H1 (cell line): ENCODE data around the gene SMIM23. TPM values are rescaled to one million over a fixed set of nuclear protein-coding genes. Genes with fewer than 3 reads are reported as not detected.

Source experiments
- CTCF ChIA-PET: fragments of 300-600 bp; sonication (Branson Sonifier 250); formaldehyde crosslinking; loops from one replicate; lab custom pipeline; 2021; ENCODE audit not compliant: partially characterized antibody; lab: Charles Lee
- POLR2A ChIA-PET: fragments of 300-600 bp; sonication (Branson Sonifier 250); formaldehyde crosslinking; loops from one replicate; lab custom pipeline; 2021; ENCODE audit warnings: inconsistent platforms; ENCODE audit not compliant: partially characterized antibody; lab: Charles Lee
- DNase-seq, 2 experiments: peaks; one replicate each; pipeline versions ENCODE4 v3.0.0 to v3.0.0-alpha.2; 2010 to 2022; ENCODE audit warnings: low spot score in 2 of 2, low read depth in 1 of 2, mixed read lengths in 1 of 2
- FAIRE-seq: peaks from 2 replicates; lab custom pipeline; 2011; peaks lifted over from hg19 to GRCh38; lab: Jason Lieb, UNC
- H2AFZ ChIP-seq: 2 replicates; pipeline ENCODE4 v1.8.1; 2012; ENCODE audit warnings: low read length, inconsistent platforms
- H2AK5ac ChIP-seq: 2 replicates; pipeline ENCODE4 v1.6.1; 2013; ENCODE audit warnings: low read depth, low read length
- H2BK120ac ChIP-seq: replicated peaks from 2 replicates; pipeline ENCODE3; 2013; ENCODE audit warnings: low read depth, low read length, inconsistent platforms
- H2BK12ac ChIP-seq: 2 replicates; pipeline ENCODE4 v1.6.1; 2013; ENCODE audit warnings: low read depth, low read length
- H2BK15ac ChIP-seq: 2 replicates; pipeline ENCODE4 v1.6.1; 2013; ENCODE audit warnings: low read length
- H2BK20ac ChIP-seq: 2 replicates; pipeline ENCODE4 v1.6.1; 2013; ENCODE audit warnings: low read length
- H2BK5ac ChIP-seq: 2 replicates; pipeline ENCODE4 v1.6.1; 2013; ENCODE audit warnings: low read depth, low read length
- H3K14ac ChIP-seq: 2 replicates; pipeline ENCODE4 v1.6.1; 2013; ENCODE audit warnings: inconsistent platforms; ENCODE audit not compliant: insufficient read length
- H3K18ac ChIP-seq: 2 replicates; pipeline ENCODE4 v1.6.1; 2013; ENCODE audit warnings: low read length; ENCODE audit errors: extremely low read depth
- H3K23ac ChIP-seq: 2 replicates; pipeline ENCODE4 v1.6.1; 2013; ENCODE audit warnings: inconsistent platforms; ENCODE audit not compliant: insufficient read length
- H3K23me2 ChIP-seq: 2 replicates; pipeline ENCODE4 v1.6.1; 2013; ENCODE audit warnings: low read depth, low read length
- H3K27ac ChIP-seq: 2 replicates; pipeline ENCODE4 v1.6.1; 2011; ENCODE audit warnings: low read depth, low read length, inconsistent platforms
- H3K27me3 ChIP-seq, 4 experiments: replicated peaks in 1 of 4; 1 replicate in 1 of 4; 2 replicates in 3 of 4; pipeline versions ENCODE4 v1.6.1 to v1.8.1; 2011 to 2013; ENCODE audit warnings: low read length in 3 of 4, mild to moderate bottlenecking in 3 of 4, inconsistent platforms in 2 of 4, mixed read lengths in 2 of 4, moderate library complexity in 1 of 4; ENCODE audit not compliant: control insufficient read depth in 3 of 4, insufficient read depth in 3 of 4; ENCODE audit errors: extremely low read depth in 1 of 4
- H3K36me3 ChIP-seq, 4 experiments: 2 replicates each; pipeline versions ENCODE4 v1.6.1 to v1.8.1; 2011 to 2013; ENCODE audit warnings: mild to moderate bottlenecking in 4 of 4, low read length in 3 of 4, moderate library complexity in 2 of 4, control low read depth in 1 of 4, inconsistent platforms in 1 of 4; ENCODE audit not compliant: insufficient read depth in 4 of 4, control insufficient read depth in 2 of 4
- H3K4ac ChIP-seq: replicated peaks from 2 replicates; pipeline ENCODE3; 2013; ENCODE audit warnings: low read length, low read depth, mixed read lengths, inconsistent platforms; ENCODE audit not compliant: insufficient read length
- H3K4me1 ChIP-seq, 4 experiments: replicated peaks in 1 of 4; 1 replicate in 1 of 4; 2 replicates in 3 of 4; pipeline versions ENCODE4 v1.6.1 to v1.8.1; 2011 to 2013; ENCODE audit warnings: low read length in 3 of 4, inconsistent platforms in 2 of 4, mixed read lengths in 1 of 4; ENCODE audit not compliant: insufficient read depth in 4 of 4, control insufficient read depth in 3 of 4
- H3K4me2 ChIP-seq, 2 experiments: 2 replicates each; pipeline versions ENCODE4 v1.6.1 to v1.8.1; 2011 to 2013; ENCODE audit warnings: low read depth in 2 of 2, low read length in 2 of 2, control low read depth in 1 of 2, inconsistent platforms in 1 of 2, mild to moderate bottlenecking in 1 of 2; ENCODE audit not compliant: insufficient read depth in 1 of 2
- H3K4me3 ChIP-seq, 4 experiments: fragments of 200-600, 300-600 bp in 1 of 4; sonication (generic), shearing (Covaris generic), sonication (Bioruptor Twin) in 1 of 4; 2 replicates each; pipeline versions ENCODE4 v1.5.1 to v1.8.1; 2011 to 2016; ENCODE audit warnings: low read length in 4 of 4, low read depth in 3 of 4, control low read depth in 2 of 4, inconsistent platforms in 2 of 4, mild to moderate bottlenecking in 2 of 4, mixed read lengths in 1 of 4, moderate library complexity in 1 of 4; ENCODE audit not compliant: insufficient read depth in 2 of 4; ENCODE audit errors: extremely low read depth in 1 of 4
- H3K56ac ChIP-seq: replicated peaks from 2 replicates; pipeline ENCODE3; 2013; ENCODE audit warnings: low read depth, mild to moderate bottlenecking, mixed read lengths, low read length, inconsistent platforms; ENCODE audit not compliant: insufficient read length
- H3K79me1 ChIP-seq: 2 replicates; pipeline ENCODE4 v1.6.1; 2013; ENCODE audit warnings: low read depth, low read length, control low read depth
- H3K79me2 ChIP-seq, 2 experiments: 2 replicates each; pipeline versions ENCODE4 v1.6.1 to v1.8.1; 2012 to 2013; ENCODE audit warnings: low read length in 2 of 2, mild to moderate bottlenecking in 2 of 2, inconsistent platforms in 1 of 2; ENCODE audit not compliant: insufficient read depth in 2 of 2, control insufficient read depth in 1 of 2
- H3K9ac ChIP-seq, 4 experiments: replicated peaks in 1 of 4; 1 replicate in 1 of 4; 2 replicates in 3 of 4; pipeline versions ENCODE4 v1.6.1 to v1.8.1; 2011 to 2013; ENCODE audit warnings: low read depth in 3 of 4, low read length in 3 of 4, control low read depth in 2 of 4, mild to moderate bottlenecking in 2 of 4, moderate library complexity in 2 of 4, inconsistent platforms in 1 of 4; ENCODE audit errors: extremely low read depth in 1 of 4
- H3K9me3 ChIP-seq, 2 experiments: 2 replicates each; pipeline versions ENCODE4 v1.6.1 to v1.8.1; 2012 to 2013; ENCODE audit warnings: mild to moderate bottlenecking in 2 of 2, moderate library complexity in 2 of 2, control low read depth in 1 of 2, inconsistent platforms in 1 of 2, low read depth in 1 of 2, low read length in 1 of 2, mixed read lengths in 1 of 2; ENCODE audit not compliant: insufficient read depth in 2 of 2
- H4K20me1 ChIP-seq, 2 experiments: replicated peaks in 1 of 2; 2 replicates each; pipeline versions ENCODE3 to v1.8.1; 2011 to 2013; ENCODE audit warnings: inconsistent platforms in 2 of 2, low read length in 2 of 2, mild to moderate bottlenecking in 1 of 2; ENCODE audit not compliant: insufficient read depth in 2 of 2, control insufficient read depth in 1 of 2
- H4K5ac ChIP-seq: 2 replicates; pipeline ENCODE4 v1.6.1; 2013; ENCODE audit warnings: low read length, low read depth, mixed read lengths, inconsistent platforms; ENCODE audit not compliant: insufficient read length
- H4K8ac ChIP-seq: 2 replicates; pipeline ENCODE4 v1.8.0; 2013; ENCODE audit warnings: mild to moderate bottlenecking, moderate library complexity, low read length, inconsistent platforms; ENCODE audit not compliant: insufficient read depth; ENCODE audit errors: extremely low read depth
- H4K91ac ChIP-seq: replicated peaks from 2 replicates; pipeline ENCODE3; 2013; ENCODE audit warnings: low read length, mixed read lengths, inconsistent platforms; ENCODE audit not compliant: insufficient read length
- BRCA1 ChIP-seq: IDR thresholded peaks from 2 replicates; pipeline ENCODE4 v1.6.1; 2012; ENCODE audit warnings: low read depth, low read length, improper control_type of control experiment
- CEBPB ChIP-seq: IDR thresholded peaks from 2 replicates; pipeline ENCODE4 v1.6.1; 2012; ENCODE audit warnings: low read depth, low read length
- CHD2 ChIP-seq: IDR thresholded peaks from 2 replicates; pipeline ENCODE4 v1.6.1; 2012; ENCODE audit warnings: low read length, improper control_type of control experiment
- CTBP2 ChIP-seq: IDR thresholded peaks from 2 replicates; pipeline ENCODE4 v1.7.0; 2011; ENCODE audit warnings: borderline replicate concordance, mild to moderate bottlenecking, moderate library complexity, mixed read lengths, low read length; ENCODE audit not compliant: insufficient read depth, insufficient read length
- HDAC6 ChIP-seq: IDR thresholded peaks from one replicate; pipeline ENCODE4 v1.7.1; 2012; ENCODE audit warnings: low read depth, mild to moderate bottlenecking, inconsistent platforms, low read length, moderate library complexity
- MAFK ChIP-seq: IDR thresholded peaks from 2 replicates; pipeline ENCODE4 v1.6.1; 2012; ENCODE audit warnings: low read depth, mild to moderate bottlenecking, improper control_type of control experiment, low read length
- NANOG ChIP-seq: IDR thresholded peaks from 2 replicates; pipeline ENCODE4 v1.6.1; 2011; ENCODE audit warnings: low read length, low read depth, mild to moderate bottlenecking, inconsistent platforms; ENCODE audit not compliant: insufficient read depth, poor library complexity, severe bottlenecking
- PHF8 ChIP-seq: fragments of 200-600 bp; sonication (generic); conservative IDR thresholded peaks from 2 replicates; pipeline ENCODE4 v1.7.1; 2012; ENCODE audit warnings: low read depth, mild to moderate bottlenecking, inconsistent platforms, low read length, moderate library complexity
- POLR2A ChIP-seq, 2 experiments: IDR thresholded peaks; 1 replicate in 1 of 2; 2 replicates in 1 of 2; pipeline ENCODE4 v1.6.1; 2011; ENCODE audit warnings: low read depth in 2 of 2, low read length in 2 of 2, mild to moderate bottlenecking in 2 of 2; ENCODE audit errors: control extremely low read depth in 1 of 2
- RAD21 ChIP-seq, 2 experiments: IDR thresholded peaks in 1 of 2; conservative IDR thresholded peaks in 1 of 2; 2 replicates each; pipeline ENCODE4 v1.6.1; 2011; ENCODE audit warnings: low read depth in 2 of 2, low read length in 2 of 2, improper control_type of control experiment in 1 of 2, inconsistent platforms in 1 of 2, mild to moderate bottlenecking in 1 of 2, moderate library complexity in 1 of 2
- RFX5 ChIP-seq: IDR thresholded peaks from 2 replicates; pipeline ENCODE4 v1.6.1; 2011; ENCODE audit warnings: low read depth, low read length, improper control_type of control experiment, borderline replicate concordance
- SAP30 ChIP-seq: fragments of 300-600 bp; sonication (generic); IDR thresholded peaks from 2 replicates; pipeline ENCODE4 v1.7.1; 2012; ENCODE audit warnings: low read length, moderate library complexity, mild to moderate bottlenecking, inconsistent platforms; ENCODE audit not compliant: insufficient read depth, insufficient replicate concordance
- SIX5 ChIP-seq: IDR thresholded peaks from 2 replicates; pipeline ENCODE4 v1.6.1; 2011; ENCODE audit warnings: mild to moderate bottlenecking, low read depth, low read length
- SP4 ChIP-seq: IDR thresholded peaks from 2 replicates; pipeline ENCODE4 v1.6.1; 2012; ENCODE audit warnings: low read length, inconsistent platforms
- SRF ChIP-seq: IDR thresholded peaks from 2 replicates; pipeline ENCODE4 v1.6.1; 2011; ENCODE audit warnings: mild to moderate bottlenecking, low read depth, low read length, moderate library complexity
- WGBS, 2 experiments: shearing (Covaris generic) in 1 of 2; methylation state at CpG; one replicate each; pipeline versions ENCODE4 v1.1.6 to v1.1.7; 2013 to 2015; ENCODE audit warnings: low lambda C conversion rate in 2 of 2, mixed read lengths in 2 of 2, inconsistent platforms in 1 of 2, low coverage in 1 of 2, missing lambda C conversion rate in 1 of 2; ENCODE audit not compliant: insufficient replicate concordance in 2 of 2, insufficient coverage in 1 of 2, insufficient read length in 1 of 2; ENCODE audit errors: extremely low coverage in 1 of 2, missing lambda C conversion rate in 1 of 2; 5-methylcytosine and 5-hydroxymethylcytosine counted together
- polyA plus RNA-seq, 7 experiments: library from polyadenylated mRNA; depleted of rRNA in 3 of 7; stranded (reverse) in 5 of 7; unstranded in 2 of 7; fragments of >200 nt in 5 of 7; fragments of 200-250 nt in 2 of 7; gene quantifications; 1 replicate in 5 of 7; 2 replicates in 1 of 7; 4 replicates in 1 of 7; pipeline versions ENCODE4 v1.2.1 to v1.2.3, GENCODE V29; 2011 to 2013; ENCODE audit warnings: missing spikeins in 2 of 7, mixed read lengths in 2 of 7
- total RNA-seq: library from RNA; stranded (reverse); fragmentation: NEBNext Ultra II Directional; extraction: Animal tissue kit (Norgen Biotek cat#: 25700); gene quantifications from 2 replicates; pipeline ENCODE4 v1.2.1, GENCODE V29; 2021

Gene SMIM23
- total and polyA plus RNA-seq, 2 of the 8 experiments (the other 6 are each of a cell fraction or from before 2014, with no cell fraction given): not detected

DNA sequence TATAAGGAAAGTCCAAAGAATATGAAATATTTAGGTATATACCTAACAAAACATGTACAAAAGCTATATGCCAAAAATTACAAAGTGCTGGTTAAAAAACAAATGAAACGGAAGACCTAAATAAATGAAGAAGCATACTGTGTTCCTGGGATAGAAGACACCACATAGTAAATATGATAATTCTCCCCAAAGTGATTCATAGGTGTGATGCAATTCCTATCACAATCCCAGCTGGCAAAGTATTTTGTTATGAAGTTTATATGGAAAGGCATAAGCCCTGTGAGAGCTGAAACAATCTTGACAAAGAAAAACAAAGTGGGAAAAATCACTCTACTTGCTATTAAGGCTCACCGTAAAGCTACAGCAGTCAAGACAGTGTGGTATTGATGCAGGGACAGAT lies 2.6 kb upstream of the SMIM23 start:
- H3K79me2 ChIP-seq: no peaks in the 10 kb centered on the region
- FAIRE-seq: no peak
- H3K18ac ChIP-seq: no peak overlapping the region
- no peak overlapping the region for H3K56ac ChIP-seq
- no peaks in the 10 kb centered on the region for H4K20me1 ChIP-seq
- WGBS, 2 experiments: 90% methylated on average over 2 of the region's 2 CpGs; no CpG with 5 or more reads in 1 of the 2 experiments
- no peak overlapping the region for H2BK12ac ChIP-seq
- H3K23me2 ChIP-seq: peaks cover 1% of the 10 kb centered on the region; the same call in 1 of the 2 replicates
- no peak overlapping the region for H3K14ac ChIP-seq
- TF ChIP-seq CHD2 (no peak), CEBPB (no peak), SRF (no peak), NANOG (no peak), SIX5 (no peak), BRCA1 (no peak), SAP30 (no peak), SP4 (no peak), MAFK (no peak), PHF8 (no peak), RAD21 (IDR thresholded peaks at IDR 0.05 in 1 of 2, conservative IDR thresholded peaks at IDR 0.05 in 1 of 2; ENCODE audit: low read depth in 2 of 2, low read length in 2 of 2) (no peak), CTBP2 (no peak), POLR2A (IDR thresholded peaks at IDR 0.05; ENCODE audit: control extremely low read depth in 1 of 2, low read depth in 2 of 2, low read length in 2 of 2) (no peak), RFX5 (no peak), HDAC6 (no peak)
- TF ChIP-seq, all 59 proteins: peak for 0
- Histone ChIP-seq H3K23ac (no peak overlapping the region), H2BK120ac (no peak overlapping the region), H3K9me3 (no peaks in the 10 kb centered on the region), H2AFZ (no peak overlapping the region), H4K5ac (no peak overlapping the region), H2BK20ac (no peak overlapping the region), H2AK5ac (no peak overlapping the region), H3K27me3 (no peaks in the 10 kb centered on the region), H3K4me3 (no peak overlapping the region), H3K4me2 (no peak overlapping the region), H2BK5ac (no peak overlapping the region), H3K36me3 (no peaks in the 10 kb centered on the region), H3K4ac (no peak overlapping the region), H4K8ac (no peak overlapping the region), H2BK15ac (no peak overlapping the region), H4K91ac (no peak overlapping the region), H3K27ac (no peak overlapping the region), H3K4me1 (no peaks in the 10 kb centered on the region; a peak in 1 of 7 replicates), H3K9ac (no peak overlapping the region), H3K79me1 (no peaks in the 10 kb centered on the region)
- ChIA-PET CTCF (interaction anchor here (0.9 to 2.0 kb wide), 8 partner anchors 10 to 364 kb away, joined by 3 to 5 read pairs (median 3); partner anchors contain the start of gene FGF18), POLR2A (no interaction called here)
- no peak for DNase-seq
